ENCODE data around the gene MSL1.

MSL1 gene

DNA sequence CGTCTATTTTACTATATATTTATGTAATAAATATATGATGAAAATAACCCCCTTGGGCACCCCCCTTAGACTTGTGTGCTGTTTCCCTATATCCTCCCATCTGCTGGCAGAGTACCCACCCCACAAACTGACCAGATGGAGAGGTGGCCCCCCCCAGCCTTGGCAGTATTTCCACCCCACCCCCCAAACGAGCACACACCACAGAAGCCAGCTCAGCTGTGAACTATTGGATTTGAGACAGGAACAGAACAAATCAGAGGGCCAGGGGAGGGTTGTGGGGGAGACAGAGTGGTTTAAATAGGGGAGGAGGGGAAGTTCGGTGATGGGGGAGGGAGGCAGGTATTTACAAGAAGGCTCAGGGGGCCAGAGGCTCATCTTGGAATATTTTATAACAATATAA, 29.2 kb upstream of the MSL1 start:
- DNase-seq, result no peak

DNA sequence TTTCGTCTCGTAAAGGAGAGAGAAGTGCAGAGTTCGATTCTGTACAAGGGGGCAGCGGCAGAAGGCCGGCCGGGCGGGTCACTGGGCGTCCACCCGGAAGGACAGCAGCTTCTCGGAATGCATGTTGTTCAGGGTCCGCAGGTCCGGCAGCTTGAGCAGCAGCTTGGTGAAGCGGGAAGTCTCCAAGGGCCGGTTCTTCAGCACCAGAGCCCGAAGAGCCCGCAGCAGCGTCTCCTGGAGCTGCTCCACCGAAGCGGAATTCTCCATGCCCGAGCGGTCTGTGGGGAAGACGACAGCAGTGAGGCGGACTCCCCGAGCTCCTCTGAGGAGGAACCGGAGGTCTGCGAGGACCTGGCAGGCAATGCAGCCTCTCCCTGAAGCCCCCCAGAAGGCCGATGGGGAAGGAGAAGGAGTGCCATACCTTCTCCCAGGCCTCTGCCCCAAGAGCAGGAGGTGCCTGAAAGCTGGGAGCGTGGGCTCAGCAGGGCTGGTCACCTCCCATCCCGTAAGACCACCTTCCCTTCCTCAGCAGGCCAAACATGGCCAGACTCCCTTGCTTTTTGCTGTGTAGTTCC, 28.7 kb upstream of the MSL1 start:
- DNase-seq, result no peak

DNA sequence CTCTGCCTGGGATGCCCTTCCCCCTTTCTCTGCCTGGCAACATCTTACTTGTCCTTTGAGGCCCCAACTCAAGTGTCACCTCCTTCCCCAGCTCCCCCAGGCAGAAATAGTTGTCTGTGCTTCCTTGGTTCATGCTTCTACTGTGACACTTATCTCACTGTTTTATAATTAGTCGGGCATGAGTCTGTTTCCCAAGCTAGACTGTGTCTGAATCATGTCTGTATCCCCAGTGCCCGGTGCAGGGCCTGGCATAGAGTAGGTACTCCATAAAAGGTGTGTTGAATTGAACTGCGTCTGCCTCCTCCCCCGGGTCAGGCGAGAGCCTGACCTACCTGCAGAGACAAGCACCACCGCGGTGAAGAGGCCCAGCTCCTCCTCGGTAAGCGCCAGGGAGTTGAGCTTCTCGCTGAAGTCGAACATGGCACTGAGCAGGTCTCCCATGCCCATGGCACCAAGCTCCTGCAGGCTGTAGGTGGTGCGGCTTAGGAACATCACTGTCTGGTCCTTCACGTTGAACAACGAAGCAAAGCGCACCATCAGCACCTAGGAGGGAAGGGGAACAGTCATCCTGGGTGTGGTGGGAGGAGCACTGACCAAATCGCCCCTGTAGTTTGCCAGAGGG, 28.1 kb upstream of the MSL1 start:
- no peak for DNase-seq

DNA sequence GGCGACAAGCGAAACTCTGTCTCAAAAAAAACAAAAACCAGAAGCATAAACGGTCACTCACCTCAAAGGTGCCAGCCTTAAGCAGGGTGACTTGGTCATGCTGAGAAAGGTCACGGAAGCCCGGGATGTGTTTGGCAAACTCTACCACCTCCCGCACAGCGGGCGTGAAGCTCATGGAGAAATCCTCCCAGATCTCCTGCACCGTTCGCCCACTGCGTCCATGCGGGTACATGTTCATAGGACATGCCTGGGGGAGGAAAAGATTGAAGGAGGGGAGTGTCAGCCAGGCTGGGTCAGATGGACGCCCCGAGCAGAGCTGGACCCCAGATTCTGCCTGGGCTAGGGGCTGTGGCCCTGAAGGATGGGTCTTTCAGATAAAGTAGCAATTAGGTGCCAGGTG, 26.9 kb upstream of the MSL1 start:
- no peak for DNase-seq

DNA sequence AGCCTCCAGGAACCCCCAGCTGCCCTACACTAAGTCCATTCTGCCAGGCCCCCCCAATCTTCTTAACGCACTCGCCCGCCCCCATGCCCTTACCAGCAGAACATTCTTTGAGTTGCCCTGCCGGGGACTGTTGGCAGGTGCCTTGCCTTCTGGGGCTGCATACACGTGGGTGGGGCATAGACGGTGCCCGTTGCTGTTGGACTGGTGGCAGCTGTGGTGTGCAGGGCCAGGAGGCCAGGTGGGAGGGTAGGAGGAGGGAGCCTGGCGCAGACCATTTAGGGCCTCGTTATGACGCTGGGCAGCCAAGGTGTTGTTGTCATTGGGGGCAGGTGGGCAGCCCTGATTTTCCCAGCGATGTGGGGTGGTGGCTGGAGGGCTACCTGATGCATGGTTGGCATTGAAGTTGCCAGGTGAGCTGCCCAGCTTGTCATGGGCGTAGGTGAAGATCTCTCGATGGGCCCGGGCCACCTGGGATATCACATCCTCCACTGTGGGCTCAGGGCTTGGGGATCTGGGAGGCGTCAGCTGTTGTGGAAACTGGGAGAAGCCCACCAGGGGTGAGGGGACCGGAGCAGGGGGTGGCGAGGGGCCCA, 26.3 kb upstream of the MSL1 start:
- no peak for DNase-seq

DNA sequence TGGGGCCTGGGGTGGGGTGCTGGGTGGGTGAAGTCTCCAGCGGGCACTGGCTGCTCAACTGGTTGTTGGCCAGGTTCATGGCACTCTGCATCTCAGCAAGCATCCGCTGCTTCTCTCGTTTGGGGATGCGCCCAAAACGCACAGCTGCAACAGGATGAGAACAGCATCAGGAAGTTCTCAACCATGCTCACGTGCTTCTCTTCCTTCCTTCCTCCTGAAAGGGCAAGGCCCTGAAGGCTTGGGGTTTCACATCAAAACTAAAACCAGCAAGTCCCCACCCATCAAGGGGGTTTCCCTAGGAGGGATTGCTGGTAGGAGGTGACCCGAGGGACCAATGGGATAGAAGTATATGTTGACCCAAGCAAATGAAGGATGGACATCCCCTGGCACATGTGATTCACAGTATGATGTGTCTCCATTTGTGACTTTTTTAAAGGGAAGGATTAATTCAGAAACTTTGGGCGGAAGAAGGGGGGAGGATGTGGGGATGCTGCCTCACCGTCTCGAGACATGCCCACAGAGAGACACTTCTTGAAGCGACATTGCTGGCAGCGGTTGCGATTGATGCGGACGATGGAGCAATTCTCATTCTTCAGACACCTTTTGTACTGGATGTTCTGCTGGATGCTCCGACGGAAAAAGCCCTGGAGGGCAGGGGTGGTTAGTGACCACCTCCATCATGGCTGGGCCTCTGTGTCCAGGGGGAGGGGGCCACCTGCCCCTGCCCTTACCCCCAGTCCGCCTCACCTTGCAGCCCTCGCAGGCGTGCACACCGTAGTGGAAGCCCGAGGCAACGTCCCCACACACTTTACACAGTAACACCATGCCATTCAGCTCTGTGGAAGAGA, 25.6 kb upstream of the MSL1 start:
- peak; percentile 78 for DNase-seq

DNA sequence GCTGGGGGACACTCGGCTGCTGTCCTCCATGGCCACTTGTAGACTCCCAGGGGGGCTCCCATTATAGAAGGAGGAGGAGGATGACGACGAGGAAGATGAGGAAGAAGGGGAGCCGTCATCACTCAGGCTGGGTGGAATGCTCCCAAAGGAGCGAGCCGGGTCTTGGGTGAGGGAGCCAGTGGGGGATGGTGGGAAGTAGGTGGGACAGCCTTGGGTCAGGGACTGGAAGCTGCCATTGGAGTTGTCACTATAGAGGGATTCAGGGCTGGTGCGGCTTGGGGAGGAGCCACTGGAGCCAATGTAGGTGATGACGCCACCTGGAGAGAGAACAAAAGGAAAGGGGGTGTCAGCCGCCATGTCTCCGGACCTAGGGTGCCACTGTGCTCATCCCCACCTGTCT, 24.7 kb upstream of the MSL1 start:
- DNase-seq, result no peak

DNA sequence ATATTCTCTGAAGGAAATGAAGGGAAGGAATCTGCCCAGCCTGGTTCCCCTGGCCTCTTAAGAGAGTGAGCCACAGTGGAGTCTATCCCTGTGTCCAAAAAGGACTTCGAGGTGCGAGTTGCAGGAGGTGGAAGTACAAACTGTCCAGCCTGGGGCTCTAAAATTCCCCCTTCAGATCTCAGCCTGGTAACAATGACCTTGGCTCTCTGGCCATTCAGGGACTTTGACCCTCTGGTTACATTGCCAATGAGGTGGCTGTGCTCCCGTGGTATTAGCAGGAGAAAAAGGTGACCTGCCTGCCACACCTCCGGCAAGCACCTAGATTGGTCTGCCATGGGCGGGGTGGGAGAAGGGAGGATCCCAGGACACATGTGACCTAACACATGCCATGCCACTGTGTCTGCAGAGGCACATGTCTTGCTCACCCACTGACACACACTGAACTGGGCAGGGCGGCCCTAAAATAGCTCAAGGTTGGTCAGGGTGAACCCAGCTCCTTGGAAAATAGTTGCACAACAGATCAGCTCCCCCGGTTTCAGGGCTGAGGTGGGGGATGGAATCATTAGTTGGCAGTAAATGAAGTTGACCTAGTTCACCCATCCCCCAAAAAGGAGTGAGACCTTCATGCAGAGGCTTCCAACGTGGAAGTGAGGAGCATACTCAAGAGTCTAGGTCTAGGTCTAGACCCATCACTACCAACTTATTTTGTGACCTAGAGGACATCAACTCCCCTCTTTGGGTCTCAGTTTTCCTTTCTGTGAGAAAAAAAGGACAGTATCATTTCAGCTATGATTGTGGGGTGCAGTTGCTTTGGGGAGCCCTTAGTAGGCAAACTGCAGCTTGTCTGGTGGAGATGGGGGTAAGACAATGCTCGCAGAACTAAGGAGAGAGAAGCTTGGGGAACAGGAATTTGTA, 23.6 kb upstream of the MSL1 start:
- no peak for DNase-seq

DNA sequence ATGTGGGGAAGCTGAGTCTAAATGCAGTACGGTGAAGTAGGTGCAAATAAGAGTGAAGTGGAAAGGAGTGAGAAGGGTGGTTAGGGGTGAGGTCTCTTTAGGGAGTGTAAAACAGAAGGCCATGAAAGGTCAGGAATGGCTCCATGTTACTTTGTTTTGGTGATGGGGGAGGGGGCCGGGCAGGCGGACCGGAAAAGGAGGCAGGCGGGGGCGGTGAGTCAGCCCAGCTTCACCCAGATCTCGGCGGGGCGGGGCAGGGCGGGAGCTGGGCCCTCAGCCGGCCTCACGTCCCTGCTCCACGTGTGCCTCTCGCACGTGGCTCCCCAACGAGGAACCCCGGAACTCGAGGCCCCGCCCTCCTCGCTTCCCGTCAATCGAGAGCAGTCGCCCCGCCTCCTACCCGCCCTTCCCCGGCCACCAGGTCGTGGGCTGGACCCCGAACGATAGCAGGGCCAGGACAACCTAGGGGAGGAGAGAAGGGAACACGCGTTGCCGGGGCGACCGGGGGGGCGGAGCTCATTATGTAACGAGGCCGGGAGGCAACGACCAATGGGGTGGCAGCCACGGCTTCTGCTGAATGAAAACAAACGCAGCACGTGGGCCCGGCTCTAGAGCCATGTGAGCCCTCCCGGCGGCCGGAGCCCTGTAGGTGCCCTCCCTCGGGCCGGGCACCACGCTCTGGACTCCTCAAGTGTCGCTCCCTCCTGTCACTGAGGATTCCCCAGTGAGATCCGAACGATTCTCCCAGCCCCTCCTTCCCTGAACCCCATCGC, 22.7 kb upstream of the MSL1 start:
- DNase-seq, result peak; percentile 99

DNA sequence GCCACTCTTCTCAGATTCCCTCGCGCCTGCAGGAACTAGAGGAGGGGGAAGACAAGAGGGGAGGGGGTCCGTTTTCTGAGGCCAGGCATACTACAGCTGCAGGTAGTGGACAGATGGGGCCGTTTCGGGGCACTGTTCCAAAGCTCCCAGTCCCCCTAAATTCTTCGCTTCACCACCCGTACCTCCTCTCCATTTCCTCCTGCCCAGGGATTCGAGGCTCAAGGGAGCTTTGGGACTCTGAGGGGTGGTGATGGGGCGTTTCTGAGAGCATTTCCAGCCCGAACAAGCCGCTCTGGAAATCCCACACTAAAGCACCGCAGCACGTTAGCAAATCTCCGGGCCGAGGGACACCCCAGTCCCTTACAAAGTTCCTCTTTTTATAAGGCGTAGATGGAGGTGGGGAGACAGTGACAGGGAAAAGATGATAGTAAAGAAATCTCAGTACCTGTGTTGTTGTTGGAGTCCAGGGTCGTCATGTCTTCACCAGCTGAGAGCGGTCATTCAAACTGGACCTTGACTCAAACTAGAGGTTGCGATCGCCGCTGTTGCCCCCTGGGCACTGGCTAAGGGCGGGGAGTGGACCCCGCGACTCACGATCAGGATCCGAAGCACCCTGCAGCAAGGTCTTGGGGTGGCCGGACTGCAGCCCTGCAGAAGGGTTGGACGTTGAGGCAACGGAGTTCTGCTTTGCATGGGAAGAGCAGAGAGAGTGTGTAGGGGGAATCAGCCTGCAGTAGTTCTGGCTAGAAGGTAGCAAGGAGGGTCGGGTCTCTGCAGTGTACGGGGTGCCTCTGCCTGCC, 22.0 kb upstream of the MSL1 start:
- DNase-seq, result no peak

DNA sequence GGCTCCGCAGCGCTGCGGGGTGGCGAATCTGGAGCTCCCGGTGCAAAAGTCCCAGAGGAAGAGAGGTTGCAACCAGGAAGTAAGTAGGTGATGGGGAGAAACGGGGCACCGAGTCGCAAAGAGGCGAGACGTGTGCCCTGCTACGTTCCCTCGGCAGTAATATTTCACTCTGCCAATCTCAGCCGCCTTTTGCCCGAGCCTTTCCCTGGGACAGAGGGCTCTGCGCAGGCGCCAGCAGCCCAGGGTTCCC, 21.4 kb upstream of the MSL1 start, which contains the start of gene NR1D1:
TSS of gene NR1D1 (minus strand) at position 171 of the 250 bp plus-strand sequence. CDS start 495 bp downstream, outside the sequence.
- DNase-seq, result no peak

DNA sequence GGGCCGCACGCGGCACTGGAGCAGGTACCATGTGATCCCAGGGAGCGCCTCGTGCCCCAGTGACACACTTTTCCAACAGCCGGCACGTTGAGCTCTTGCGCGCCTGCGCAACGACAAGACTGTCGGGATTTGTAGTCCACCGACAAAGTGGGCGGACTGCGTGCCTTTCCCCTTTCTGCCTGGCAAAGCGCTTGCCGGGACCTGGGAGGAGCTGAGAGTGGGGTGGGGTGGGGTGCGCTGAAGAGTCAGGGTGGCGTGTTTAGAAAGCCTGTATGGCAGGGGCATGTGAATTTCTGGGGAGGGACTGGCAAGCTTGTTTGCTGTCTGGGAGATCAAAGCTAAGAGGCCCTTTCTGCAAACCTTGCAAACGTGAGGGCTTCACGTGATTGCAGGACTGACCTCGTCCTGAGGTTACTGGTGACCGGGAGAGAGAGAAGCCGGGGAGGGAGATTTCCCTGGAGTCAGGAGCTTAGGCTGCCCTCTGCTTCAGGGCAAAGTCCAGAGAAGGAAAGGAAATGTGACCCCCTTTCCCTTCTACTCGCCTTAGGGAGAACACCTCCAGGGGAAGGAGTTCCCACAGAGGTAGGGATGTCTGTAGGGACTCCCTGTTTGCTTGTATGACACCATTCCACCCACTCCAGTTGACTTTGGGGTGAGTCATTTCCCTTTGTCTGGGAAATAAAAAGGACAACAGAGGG, 21.0 kb upstream of the MSL1 start:
- peak; percentile 83 for DNase-seq

DNA sequence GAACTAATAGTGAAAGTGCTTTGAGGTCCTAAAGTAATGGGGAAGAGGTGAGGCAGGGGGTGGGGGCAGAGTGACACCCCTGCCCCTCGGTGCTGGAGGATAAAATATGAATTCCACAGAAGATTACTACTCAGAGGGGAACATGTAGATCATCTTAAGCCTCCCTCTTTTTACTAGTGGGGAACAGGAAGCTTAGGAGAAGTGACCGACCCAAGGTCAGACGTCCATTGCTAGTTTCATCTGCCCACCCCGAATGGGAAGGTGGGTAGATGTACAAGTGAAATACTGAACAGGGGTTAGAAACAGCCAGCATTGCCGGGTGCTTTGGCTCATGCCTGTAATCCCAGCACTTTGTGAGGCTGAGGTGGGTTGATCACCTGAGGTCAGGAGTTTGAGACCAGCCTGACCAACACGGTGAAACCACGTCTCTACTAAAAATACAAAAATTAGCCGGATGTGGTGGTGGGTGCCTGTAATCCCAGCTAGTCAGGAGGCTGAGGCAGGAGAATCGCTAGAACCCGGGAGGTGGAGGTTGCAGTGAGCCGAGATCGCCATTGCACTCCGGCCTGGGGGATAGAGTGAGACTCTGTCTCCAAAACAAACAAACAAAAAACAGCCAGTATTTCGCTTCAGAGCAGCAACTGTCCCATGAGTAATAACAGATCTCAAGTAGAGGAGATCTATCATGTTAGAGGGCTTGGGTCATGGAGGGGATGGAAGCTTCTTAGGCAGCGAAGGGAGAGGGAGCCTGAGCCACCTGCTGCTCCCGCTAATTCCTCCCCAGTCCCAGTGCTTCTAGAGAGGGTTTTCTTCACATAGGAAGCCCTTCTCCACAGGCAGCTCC, 20.2 kb upstream of the MSL1 start:
- no peak for DNase-seq

DNA sequence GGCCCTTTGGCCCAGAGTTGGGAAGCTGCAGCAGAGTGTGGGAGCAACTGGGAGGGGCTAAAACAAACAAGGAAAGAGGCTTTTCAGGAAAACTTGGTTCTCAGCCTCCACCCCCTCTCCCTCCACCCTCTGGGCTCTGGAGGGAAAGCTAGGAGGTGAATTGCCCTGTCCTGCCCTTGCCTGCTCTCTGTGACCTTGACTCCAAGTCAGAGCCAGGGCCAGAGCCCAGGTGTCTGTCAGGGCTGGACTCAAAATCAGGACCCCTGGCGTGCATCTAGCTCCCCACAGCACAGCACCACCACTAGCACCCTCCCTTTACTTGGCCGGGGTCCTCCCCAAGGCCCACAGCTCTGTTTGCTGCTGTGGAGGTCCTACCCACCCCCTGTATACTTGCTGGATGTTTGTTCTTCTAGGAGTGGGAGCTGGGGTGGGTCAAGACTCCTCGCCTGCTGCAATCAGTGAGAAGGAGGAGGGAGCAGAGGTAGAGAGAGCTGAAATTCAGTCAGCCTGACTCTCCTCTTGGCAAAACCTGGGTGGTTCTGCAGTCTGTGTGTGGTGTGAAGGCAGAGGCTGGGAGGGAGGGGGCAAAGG, 18.6 kb upstream of the MSL1 start:
- DNase-seq, result no peak

DNA sequence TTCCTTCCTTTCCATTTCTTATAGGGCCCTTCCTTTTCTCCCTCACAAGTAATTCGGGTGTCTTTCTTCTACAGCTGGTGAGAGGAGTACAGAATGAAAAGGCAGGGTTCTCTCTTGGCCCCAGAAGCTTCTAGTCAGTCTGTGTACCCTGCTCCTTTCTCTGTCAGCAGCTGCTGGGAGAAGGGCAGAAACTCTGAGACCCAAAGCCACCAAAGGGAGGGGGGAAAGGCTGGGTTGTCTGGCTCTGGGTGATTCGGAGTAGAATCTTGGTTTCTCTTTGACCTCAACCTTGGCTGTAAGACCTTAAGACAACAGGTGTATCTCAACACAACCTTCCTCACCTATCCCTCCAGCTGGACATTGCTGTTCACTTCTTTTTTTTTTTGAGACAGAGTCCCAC, 18.1 kb upstream of the MSL1 start:
- DNase-seq, result no peak

DNA sequence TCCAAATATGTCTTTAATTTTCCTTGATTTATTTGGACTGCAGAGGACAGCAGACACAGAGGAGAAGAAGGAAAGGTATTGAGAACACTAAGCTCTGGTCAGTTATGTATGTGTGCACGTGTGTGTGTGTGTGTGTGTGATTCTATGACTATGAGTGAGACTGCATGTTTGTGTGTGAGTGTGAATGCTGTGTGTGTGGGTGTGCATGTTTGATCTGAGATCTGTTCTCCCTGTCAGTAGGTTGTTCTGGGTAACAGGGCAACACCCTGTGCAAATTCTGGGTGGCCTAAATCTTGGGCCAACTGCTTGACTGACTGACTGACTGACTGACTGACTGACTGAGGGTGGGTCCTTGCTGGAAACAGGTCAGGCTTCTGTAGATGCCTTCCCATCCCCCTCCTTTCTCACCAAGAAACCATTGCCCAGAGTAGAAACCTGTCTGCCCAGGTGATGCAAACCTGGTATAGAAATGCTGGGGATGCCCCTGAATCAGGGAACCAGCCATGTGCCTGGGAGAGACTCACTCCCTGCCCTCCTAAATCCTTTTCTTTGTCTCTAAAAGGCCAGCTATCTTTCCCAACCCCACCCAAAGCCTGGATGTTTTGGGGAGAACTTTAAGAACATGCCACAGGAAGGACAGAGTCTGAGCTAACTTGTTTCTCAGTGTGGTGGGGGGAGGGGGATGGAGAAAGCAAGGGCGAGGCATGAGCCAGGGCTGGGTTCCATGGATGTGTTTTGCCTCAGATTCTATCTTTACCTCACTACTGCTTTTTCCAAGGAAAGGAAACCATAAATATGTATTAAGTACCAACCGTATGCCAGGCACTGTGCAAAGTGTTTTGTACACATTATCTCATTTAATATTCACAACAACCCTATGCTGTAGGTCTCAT, 16.9 kb upstream of the MSL1 start:
- DNase-seq, result no peak

DNA sequence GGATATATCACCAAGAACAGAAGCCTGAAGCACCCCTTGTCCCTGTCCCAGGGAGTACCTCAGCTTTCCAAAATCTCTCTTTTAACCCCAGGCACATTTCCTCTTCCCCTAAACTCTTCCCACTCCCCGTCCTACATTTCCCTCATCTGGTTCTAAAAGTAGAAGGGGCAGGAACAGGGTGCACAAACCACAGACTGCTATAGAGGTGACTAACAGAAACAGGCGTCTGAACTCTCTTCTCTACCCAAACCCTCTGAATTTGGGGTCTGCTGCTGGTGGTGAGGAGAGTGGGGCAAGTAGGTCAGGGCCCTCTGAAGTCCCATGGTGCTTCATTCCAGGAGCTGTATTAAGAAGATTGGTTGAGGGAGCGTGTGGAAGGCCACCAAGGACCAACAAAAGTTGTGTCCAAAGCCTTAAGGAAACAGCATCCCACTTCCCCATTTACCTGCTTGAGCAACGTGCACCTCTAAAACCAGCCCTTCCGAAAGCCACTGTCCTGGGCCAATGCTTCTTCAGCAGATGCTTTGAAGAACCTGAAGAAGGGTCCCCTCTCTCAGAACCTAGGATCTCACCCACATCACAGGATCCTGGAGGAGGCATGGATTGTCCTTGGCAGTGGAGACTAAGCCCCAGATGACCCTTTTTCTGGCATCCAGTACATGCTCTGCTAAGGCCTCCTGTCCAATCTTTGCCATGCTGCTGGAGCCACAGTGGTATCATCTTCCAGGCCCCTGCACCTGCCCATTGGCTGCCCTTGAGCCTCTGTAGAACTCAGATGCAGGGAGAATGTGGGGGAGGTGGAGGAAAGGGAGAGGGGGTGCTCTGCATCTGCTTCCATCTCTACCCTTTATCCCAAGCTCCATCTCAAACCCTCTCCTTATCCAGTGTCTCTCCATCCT, 15.7 kb upstream of the MSL1 start:
- no peak for DNase-seq

Data from activated gamma-delta T cell treated with Interleukin-2 at 50 U/mL for 16 hours (primary cell).